ENCODE results near the gene LSM12. TPM values are rescaled to one million over a fixed set of nuclear protein-coding genes. Genes with fewer than 3 reads are reported as not detected.

The LSM12 gene
- total RNA-seq, 2 donors from 2014 or later, result 24.9 to 30.8 TPM

DNA sequence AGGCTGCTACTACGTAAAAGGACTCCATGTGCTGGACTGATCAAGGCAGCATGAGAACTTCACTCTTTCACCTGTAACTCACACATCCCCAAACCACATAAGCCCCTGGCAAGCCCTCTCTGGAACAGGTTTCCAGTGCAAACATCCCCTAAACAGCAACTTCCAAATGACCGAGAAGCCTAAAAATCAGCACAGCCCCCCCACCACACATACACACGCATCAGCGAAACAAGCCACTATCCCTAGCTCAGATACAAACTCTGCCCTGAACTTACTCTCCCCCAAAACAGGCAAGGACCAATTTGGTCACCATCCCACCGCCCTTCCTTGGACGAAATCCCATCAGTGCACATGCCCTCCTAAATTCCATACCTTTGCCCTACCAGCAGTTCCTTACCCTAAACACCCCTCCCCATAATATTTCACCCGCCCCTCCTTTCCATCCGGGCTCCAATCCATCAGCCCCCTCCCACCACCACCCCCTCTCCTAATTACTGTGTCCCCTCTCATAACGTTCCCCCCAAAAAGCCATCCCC is 735 bp downstream of the LSM12 start:
- ATAC-seq (ENCODE audit: insufficient number of reproducible peaks, low FRiP score, low read depth) (no peak), DNase-seq (ENCODE audit: low spot score) (no peak)
- Histone ChIP-seq H3K36me3 (peaks cover 6% of the 10 kb centered on the region), H3K27me3 (replicated peaks; ENCODE audit: insufficient read depth) (no peaks in the 10 kb centered on the region), H3K27ac (peak overlapping the region; percentile 86 to 98), H3K4me3 (peak overlapping the region; percentile 93), H3K4me1 (ENCODE audit: control insufficient read depth in 1 of 2, low read depth in 2 of 2) (peaks cover 15 to 27% of the 10 kb centered on the region in 2 donors), H3K9me3 (no peaks in the 10 kb centered on the region)
- TF ChIP-seq, protein P1, sequence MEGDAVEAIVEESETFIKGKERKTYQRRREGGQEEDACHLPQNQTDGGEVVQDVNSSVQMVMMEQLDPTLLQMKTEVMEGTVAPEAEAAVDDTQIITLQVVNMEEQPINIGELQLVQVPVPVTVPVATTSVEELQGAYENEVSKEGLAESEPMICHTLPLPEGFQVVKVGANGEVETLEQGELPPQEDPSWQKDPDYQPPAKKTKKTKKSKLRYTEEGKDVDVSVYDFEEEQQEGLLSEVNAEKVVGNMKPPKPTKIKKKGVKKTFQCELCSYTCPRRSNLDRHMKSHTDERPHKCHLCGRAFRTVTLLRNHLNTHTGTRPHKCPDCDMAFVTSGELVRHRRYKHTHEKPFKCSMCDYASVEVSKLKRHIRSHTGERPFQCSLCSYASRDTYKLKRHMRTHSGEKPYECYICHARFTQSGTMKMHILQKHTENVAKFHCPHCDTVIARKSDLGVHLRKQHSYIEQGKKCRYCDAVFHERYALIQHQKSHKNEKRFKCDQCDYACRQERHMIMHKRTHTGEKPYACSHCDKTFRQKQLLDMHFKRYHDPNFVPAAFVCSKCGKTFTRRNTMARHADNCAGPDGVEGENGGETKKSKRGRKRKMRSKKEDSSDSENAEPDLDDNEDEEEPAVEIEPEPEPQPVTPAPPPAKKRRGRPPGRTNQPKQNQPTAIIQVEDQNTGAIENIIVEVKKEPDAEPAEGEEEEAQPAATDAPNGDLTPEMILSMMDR (IDR thresholded peaks at IDR 0.05), result no peak

DNA sequence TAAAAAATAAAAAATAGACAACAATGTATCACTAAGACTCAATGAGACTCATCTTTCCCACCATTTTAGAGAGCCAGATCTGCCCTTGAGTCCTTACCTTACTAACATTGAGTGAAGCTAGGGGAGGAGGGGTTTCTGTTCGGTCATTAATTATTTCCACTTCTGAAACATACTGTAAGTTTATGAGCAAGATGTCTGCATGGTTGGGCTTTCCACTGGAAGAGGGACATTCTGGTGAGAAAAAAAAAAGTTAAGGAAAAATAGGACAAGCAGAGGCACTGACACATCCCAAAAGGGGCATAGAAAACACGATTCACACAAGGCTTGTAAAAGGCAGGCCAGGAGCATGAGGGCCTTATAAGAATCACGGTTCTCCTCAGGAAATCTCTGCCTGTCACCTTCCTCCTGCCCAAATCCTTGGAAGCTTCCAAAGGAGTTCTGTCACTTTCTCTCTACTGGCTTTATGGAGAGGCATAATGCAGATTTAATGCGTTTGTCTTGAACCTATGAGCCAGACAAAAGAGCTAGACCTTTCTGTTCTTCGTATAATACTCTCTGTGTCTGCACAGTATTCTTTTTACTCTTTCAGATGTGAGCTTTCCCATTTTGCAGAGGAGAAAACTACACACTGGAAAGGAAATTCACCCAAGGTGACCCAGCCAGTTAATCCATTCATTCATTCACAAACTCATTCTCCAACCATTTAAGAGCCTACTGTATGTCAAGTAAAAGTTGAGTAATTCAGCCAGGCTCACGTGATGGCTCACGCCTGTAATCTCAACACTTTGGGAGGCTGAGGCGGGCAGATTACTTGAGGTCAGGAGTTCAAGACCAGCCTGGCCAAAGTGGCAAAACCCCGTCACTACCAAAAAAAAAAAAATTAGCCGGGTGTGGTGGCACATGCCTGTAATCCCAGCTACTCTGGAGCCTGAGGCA is 2.5 kb downstream of the LSM12 start:
- no peaks in the 10 kb centered on the region for H3K27me3 ChIP-seq (replicated peaks; ENCODE audit: insufficient read depth)
- H3K27ac ChIP-seq, result no peak overlapping the region
- peaks cover 10% of the 10 kb centered on the region for H3K36me3 ChIP-seq
- TF ChIP-seq, protein P1 (IDR thresholded peaks at IDR 0.05), result no peak
- H3K4me3 ChIP-seq, result no peak overlapping the region
- DNase-seq (ENCODE audit: low spot score), result no peak
- ATAC-seq (ENCODE audit: insufficient number of reproducible peaks, low FRiP score, low read depth), result no peak
- H3K4me1 ChIP-seq (ENCODE audit: control insufficient read depth in 1 of 2, low read depth in 2 of 2), result peaks cover 7 to 20% of the 10 kb centered on the region in 2 donors
- H3K9me3 ChIP-seq, result no peaks in the 10 kb centered on the region

DNA sequence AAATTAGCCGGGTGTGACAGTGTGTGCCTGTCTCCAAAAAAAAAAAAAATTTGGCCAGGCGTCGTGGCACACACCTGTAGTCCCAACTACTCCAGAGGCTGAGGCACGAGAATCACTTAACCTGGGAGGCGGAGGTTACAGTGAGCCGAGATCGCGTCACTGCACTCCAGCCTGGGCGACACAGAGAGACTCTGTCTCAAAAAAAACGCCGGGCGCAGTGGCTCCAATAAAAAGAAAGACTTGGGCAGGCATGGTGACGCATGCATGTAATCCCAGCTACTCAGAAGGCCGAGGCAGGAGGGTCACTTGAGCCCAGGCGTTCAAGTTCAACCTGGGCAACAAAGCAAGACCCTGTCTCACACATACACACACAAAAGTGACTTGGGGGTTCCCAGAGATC is 3.6 kb downstream of the LSM12 start:
- Histone ChIP-seq H3K4me1 (ENCODE audit: control insufficient read depth in 1 of 2, low read depth in 2 of 2) (peaks cover 7 to 20% of the 10 kb centered on the region in 2 donors), H3K9me3 (no peaks in the 10 kb centered on the region), H3K27me3 (replicated peaks; ENCODE audit: insufficient read depth) (no peaks in the 10 kb centered on the region), H3K36me3 (peaks cover 14% of the 10 kb centered on the region), H3K27ac (no peak overlapping the region), H3K4me3 (no peak overlapping the region)
- ATAC-seq (ENCODE audit: insufficient number of reproducible peaks, low FRiP score, low read depth) (no peak), DNase-seq (ENCODE audit: low spot score) (no peak)
- TF ChIP-seq, protein P1 (IDR thresholded peaks at IDR 0.05), result no peak

DNA sequence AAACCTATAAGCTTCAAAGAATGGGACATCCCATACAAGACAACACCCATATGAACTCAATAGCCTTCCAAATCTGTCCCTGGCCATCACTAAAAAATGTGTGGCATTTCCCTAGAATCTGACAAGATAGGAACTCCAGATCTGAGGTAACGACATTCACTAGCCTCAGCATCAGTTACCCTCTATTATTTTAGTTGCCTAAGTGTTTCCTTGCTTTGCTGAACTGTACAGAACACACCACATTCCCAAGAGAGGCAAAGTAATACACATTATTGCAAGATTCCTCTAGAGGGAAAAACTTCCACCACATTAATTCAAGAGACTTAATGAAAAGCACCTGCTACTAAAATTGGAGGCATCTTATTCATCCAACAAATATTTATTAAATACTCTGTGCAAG is 5.0 kb downstream of the LSM12 start:
- no peaks in the 10 kb centered on the region for H3K27me3 ChIP-seq (replicated peaks; ENCODE audit: insufficient read depth)
- no peaks in the 10 kb centered on the region for H3K9me3 ChIP-seq
- no peak for DNase-seq (ENCODE audit: low spot score)
- no peak for ATAC-seq (ENCODE audit: insufficient number of reproducible peaks, low FRiP score, low read depth)
- H3K4me1 ChIP-seq (ENCODE audit: control insufficient read depth in 1 of 2, low read depth in 2 of 2), result peaks cover 2 to 10% of the 10 kb centered on the region in 2 donors
- peaks cover 17% of the 10 kb centered on the region for H3K36me3 ChIP-seq
- no peak overlapping the region for H3K4me3 ChIP-seq
- H3K27ac ChIP-seq, result no peak overlapping the region
- TF ChIP-seq, protein P1 (IDR thresholded peaks at IDR 0.05), result no peak

DNA sequence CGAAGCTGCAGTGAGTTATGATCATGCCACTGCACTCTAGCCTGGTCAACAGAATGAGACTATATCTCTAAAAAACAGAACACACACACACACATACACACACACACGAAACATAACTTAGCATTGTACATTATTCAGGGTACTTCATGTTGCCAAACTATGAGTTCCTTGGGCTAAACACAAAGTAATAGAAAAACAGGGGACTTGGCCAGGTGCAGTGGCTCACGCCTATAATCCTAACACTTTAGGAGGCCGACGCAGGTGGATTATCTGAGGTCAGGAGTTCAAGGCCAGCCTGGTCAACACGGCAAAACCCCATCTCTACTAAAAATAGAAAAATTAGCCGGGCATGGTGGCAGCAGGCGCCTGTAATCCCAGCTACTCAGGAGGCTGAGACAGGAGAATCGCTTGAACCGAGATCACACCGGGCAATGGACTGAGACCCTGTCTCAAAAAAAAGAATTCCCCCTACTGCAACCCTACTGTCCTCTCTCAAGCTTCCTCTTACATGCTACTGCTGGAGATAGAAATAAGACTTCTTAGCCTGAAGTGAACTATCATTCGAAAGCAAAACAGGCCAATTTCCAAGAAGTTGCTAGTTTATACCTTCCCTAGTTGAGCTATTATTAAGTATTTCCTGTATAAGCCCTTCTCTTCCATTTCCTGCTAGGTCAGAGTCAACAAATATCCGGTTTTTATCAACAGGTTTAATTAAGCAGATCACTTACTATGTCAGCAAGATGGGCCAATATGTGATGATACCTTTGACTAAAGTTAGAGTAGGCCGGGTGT is 7.2 kb downstream of the LSM12 start:
- H3K27ac ChIP-seq, result no peak overlapping the region
- TF ChIP-seq, protein P1 (IDR thresholded peaks at IDR 0.05), result no peak
- no peaks in the 10 kb centered on the region for H3K4me1 ChIP-seq (ENCODE audit: control insufficient read depth in 1 of 2, low read depth in 2 of 2)
- DNase-seq (ENCODE audit: low spot score), result no peak
- no peaks in the 10 kb centered on the region for H3K27me3 ChIP-seq (replicated peaks; ENCODE audit: insufficient read depth)
- H3K36me3 ChIP-seq, result peaks cover 18% of the 10 kb centered on the region
- no peak overlapping the region for H3K4me3 ChIP-seq
- no peaks in the 10 kb centered on the region for H3K9me3 ChIP-seq
- ATAC-seq (ENCODE audit: insufficient number of reproducible peaks, low FRiP score, low read depth), result no peak
